ENCODE results near the gene IGLL5. TPM values are rescaled to one million over a fixed set of nuclear protein-coding genes. Genes with fewer than 3 reads are reported as not detected.

Gene IGLL5
- total RNA-seq, 1 donor from 2014 or later: not detected

- Mint-ChIP-seq H3K36me3 (no peaks in the 10 kb centered on the region), H3K4me3 (no peak overlapping the region), H3K9me3 (no peaks in the 10 kb centered on the region), H3K4me1 (no peaks in the 10 kb centered on the region), H3K27ac (no peak overlapping the region), H3K27me3 (ENCODE audit: low read depth) (peaks cover 87% of the 10 kb centered on the region)
- TF ChIP-seq, protein P1, sequence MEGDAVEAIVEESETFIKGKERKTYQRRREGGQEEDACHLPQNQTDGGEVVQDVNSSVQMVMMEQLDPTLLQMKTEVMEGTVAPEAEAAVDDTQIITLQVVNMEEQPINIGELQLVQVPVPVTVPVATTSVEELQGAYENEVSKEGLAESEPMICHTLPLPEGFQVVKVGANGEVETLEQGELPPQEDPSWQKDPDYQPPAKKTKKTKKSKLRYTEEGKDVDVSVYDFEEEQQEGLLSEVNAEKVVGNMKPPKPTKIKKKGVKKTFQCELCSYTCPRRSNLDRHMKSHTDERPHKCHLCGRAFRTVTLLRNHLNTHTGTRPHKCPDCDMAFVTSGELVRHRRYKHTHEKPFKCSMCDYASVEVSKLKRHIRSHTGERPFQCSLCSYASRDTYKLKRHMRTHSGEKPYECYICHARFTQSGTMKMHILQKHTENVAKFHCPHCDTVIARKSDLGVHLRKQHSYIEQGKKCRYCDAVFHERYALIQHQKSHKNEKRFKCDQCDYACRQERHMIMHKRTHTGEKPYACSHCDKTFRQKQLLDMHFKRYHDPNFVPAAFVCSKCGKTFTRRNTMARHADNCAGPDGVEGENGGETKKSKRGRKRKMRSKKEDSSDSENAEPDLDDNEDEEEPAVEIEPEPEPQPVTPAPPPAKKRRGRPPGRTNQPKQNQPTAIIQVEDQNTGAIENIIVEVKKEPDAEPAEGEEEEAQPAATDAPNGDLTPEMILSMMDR (IDR thresholded peaks at IDR 0.05; ENCODE audit: unreplicated experiment): no peak
- no peak for DNase-seq (ENCODE audit: low spot score in 2 of 2, unreplicated experiment in 2 of 2)
These were observed 31.3 kb upstream of the IGLL5 start for GRCh38 chr22:22856364-22856763.

DNA sequence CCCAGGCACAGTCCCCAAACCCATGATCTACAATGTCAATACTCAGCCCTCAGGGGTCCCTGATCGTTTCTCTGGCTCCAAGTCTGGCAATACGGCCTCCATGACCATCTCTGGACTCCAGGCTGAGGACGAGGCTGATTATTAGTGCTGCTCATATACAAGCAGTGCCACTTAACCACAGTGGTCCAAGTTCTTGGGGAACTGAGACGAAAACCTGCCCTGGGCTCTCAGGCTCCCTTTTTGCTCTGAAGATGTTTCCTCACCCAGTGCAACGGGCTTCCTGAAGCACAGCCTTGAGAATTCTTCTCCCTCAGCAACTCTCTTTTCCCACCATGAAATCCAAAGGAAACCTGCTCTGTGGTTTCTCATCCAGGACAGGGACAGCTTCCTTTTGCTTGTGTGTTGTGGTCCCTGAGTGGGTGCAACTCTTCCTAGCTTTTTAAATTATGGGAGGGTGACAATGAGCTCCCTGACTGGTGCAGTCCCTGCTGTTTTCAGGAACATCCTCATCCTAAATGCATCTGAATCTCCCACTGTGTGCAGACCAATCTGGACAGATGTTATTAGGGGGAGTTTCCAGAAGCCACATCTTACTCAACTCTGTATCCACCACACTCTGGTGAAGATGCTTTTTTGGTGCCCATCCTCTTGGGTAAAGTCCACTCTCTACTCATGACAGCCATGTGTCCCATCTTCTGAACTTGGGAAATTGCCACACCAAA, 30.6 kb upstream of the IGLL5 start:
- Mint-ChIP-seq H3K4me3 (no peak overlapping the region), H3K27ac (no peak overlapping the region), H3K9me3 (no peaks in the 10 kb centered on the region), H3K4me1 (no peaks in the 10 kb centered on the region), H3K27me3 (ENCODE audit: low read depth) (peaks cover 87% of the 10 kb centered on the region), H3K36me3 (no peaks in the 10 kb centered on the region)
- no peak for DNase-seq (ENCODE audit: low spot score in 2 of 2, unreplicated experiment in 2 of 2)
- TF ChIP-seq, protein P1 (IDR thresholded peaks at IDR 0.05; ENCODE audit: unreplicated experiment): no peak

DNA sequence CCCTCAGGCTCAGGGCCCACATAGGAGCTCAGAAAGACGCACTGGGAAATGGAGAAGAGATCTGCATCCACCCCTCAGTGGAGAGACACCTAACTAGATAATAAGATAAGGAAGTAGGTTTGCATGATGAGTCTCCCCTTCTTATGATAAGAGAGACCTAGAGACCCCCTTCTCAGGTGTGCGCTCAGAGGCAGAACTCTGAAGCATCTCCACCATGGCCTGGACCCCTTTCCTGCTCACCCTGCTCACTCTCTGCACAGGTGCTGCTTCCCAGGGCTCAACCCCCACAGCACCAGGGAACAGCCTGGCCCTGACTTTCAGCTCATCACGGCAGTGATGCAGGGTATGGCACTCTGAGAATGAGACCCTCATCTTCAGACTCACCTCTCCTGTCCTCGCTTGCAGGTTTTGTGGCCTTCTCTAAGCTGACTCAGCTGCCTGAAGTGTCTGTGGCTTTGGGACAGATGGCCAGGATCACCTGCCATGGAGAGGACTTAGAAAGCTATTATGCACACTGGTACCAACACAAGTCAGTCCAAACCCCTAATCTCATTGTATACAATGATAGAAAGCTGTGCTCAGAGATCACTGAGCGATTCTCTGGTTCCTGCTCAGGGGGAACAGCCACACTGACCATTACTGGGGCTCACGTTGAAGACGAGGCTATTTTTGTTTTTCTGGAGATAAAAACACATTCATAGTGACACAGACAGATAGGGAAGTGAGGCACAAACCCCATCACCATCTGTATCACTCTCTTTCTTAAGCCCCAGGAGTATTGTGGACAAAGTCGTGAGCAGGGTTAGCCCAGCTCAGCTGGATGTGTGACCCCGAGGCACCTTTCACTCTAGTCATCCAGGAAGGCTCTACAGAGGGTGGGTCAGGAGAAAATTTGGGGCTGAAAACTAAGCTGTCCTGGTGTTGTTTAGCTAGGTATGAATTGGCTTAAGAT, 29.7 kb upstream of the IGLL5 start:
- peaks cover 81% of the 10 kb centered on the region for H3K27me3 Mint-ChIP-seq (ENCODE audit: low read depth)
- TF ChIP-seq, protein P1 (IDR thresholded peaks at IDR 0.05; ENCODE audit: unreplicated experiment): no peak
- H3K4me1 Mint-ChIP-seq: no peaks in the 10 kb centered on the region
- no peaks in the 10 kb centered on the region for H3K36me3 Mint-ChIP-seq
- no peak for DNase-seq (ENCODE audit: low spot score in 2 of 2, unreplicated experiment in 2 of 2)
- no peak overlapping the region for H3K4me3 Mint-ChIP-seq
- H3K27ac Mint-ChIP-seq: no peak overlapping the region
- no peaks in the 10 kb centered on the region for H3K9me3 Mint-ChIP-seq

GRCh38 chr22:22858559-22858937, 29.1 kb upstream of the IGLL5 start:
- Mint-ChIP-seq H3K4me3 (no peak overlapping the region), H3K9me3 (no peaks in the 10 kb centered on the region), H3K27ac (no peak overlapping the region), H3K36me3 (no peaks in the 10 kb centered on the region), H3K4me1 (no peaks in the 10 kb centered on the region), H3K27me3 (ENCODE audit: low read depth) (peaks cover 81% of the 10 kb centered on the region)
- TF ChIP-seq, protein P1 (IDR thresholded peaks at IDR 0.05; ENCODE audit: unreplicated experiment): no peak
- DNase-seq (ENCODE audit: low spot score in 2 of 2, unreplicated experiment in 2 of 2): no peak

- H3K36me3 Mint-ChIP-seq: no peaks in the 10 kb centered on the region
- DNase-seq (ENCODE audit: low spot score in 2 of 2, unreplicated experiment in 2 of 2): no peak
These were observed 24.6 kb upstream of the IGLL5 start for GRCh38 chr22:22863001-22863400.

More at GRCh38 chr22:22863001-22863400, 24.6 kb upstream of the IGLL5 start:
- H3K4me1 Mint-ChIP-seq: no peaks in the 10 kb centered on the region
- no peak overlapping the region for H3K4me3 Mint-ChIP-seq
- H3K27me3 Mint-ChIP-seq (ENCODE audit: low read depth): peaks cover 92% of the 10 kb centered on the region
- TF ChIP-seq, protein P1 (IDR thresholded peaks at IDR 0.05; ENCODE audit: unreplicated experiment): no peak
- no peak overlapping the region for H3K27ac Mint-ChIP-seq
- no peaks in the 10 kb centered on the region for H3K9me3 Mint-ChIP-seq

Data from mesothelial cell of epicardium (in vitro differentiated cells).